Neutrophil (primary cell): ENCODE results near the gene SNTG2.

Experiments
- H3K27ac ChIP-seq: fragments of 200-600 bp; sonication (generic); 2 replicates; pipeline ENCODE4 v1.5.1; 2016; ENCODE audit warnings: mild to moderate bottlenecking, moderate library complexity
- H3K27me3 ChIP-seq: fragments of 200-600 bp; sonication (generic); 2 replicates; pipeline ENCODE4 v1.6.0; 2016; ENCODE audit warnings: mild to moderate bottlenecking
- H3K36me3 ChIP-seq: fragments of 200-600 bp; sonication (generic); 2 replicates; pipeline ENCODE4 v1.5.1; 2017
- H3K4me1 ChIP-seq, 2 experiments: fragments of 200-600 bp in 1 of 2; sonication (generic) in 1 of 2; 1 replicate in 1 of 2; 2 replicates in 1 of 2; pipeline versions ENCODE4 v1.5.1 to v1.6.1; 2013 to 2016; ENCODE audit warnings: low read depth in 1 of 2, low read length in 1 of 2, mild to moderate bottlenecking in 1 of 2, moderate library complexity in 1 of 2; ENCODE audit not compliant: control insufficient read depth in 1 of 2, insufficient read depth in 1 of 2
- H3K4me3 ChIP-seq, 2 experiments: fragments of 200-600 bp in 1 of 2; sonication (generic) in 1 of 2; 1 replicate in 1 of 2; 2 replicates in 1 of 2; pipeline ENCODE4 v1.5.1; 2013 to 2016; ENCODE audit warnings: low read depth in 1 of 2, low read length in 1 of 2, mild to moderate bottlenecking in 1 of 2, moderate library complexity in 1 of 2
- H3K9me3 ChIP-seq: fragments of 200-600 bp; sonication (generic); 2 replicates; pipeline ENCODE4 v1.5.1; 2016
- TF ChIP-seq, protein P1 (sequence below): fragments of 200-600 bp; sonication (generic); IDR thresholded peaks from 2 replicates; pipeline ENCODE4 v1.5.1; 2016; ENCODE audit warnings: antibody characterized with exemption

SNTG2 gene

DNA sequence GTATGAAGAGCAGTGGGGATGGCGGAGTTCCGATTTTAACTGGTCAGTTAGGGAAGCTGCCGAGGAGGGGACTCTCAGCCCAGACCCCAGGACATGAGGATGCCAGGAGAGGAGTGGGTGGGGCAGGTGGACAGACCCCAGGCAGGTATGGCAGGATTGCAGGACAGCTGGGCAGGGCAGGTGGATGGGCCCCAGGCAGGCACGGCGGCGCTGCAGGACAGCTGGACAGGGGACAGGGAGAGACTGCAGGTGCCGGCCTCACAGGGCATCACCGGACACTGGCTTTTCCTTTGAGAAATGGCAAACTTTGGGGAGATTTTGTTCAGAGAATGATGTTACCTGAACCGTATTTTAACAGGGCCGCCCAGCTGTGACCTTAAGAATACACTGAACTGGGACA lies 127.7 kb downstream of the SNTG2 start:
- Histone ChIP-seq H3K4me1 (no peaks in the 10 kb centered on the region), H3K36me3 (no peaks in the 10 kb centered on the region), H3K27ac (no peak overlapping the region), H3K9me3 (no peaks in the 10 kb centered on the region), H3K4me3 (no peak overlapping the region), H3K27me3 (no peaks in the 10 kb centered on the region)
- TF ChIP-seq, protein P1, sequence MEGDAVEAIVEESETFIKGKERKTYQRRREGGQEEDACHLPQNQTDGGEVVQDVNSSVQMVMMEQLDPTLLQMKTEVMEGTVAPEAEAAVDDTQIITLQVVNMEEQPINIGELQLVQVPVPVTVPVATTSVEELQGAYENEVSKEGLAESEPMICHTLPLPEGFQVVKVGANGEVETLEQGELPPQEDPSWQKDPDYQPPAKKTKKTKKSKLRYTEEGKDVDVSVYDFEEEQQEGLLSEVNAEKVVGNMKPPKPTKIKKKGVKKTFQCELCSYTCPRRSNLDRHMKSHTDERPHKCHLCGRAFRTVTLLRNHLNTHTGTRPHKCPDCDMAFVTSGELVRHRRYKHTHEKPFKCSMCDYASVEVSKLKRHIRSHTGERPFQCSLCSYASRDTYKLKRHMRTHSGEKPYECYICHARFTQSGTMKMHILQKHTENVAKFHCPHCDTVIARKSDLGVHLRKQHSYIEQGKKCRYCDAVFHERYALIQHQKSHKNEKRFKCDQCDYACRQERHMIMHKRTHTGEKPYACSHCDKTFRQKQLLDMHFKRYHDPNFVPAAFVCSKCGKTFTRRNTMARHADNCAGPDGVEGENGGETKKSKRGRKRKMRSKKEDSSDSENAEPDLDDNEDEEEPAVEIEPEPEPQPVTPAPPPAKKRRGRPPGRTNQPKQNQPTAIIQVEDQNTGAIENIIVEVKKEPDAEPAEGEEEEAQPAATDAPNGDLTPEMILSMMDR = no peak

DNA sequence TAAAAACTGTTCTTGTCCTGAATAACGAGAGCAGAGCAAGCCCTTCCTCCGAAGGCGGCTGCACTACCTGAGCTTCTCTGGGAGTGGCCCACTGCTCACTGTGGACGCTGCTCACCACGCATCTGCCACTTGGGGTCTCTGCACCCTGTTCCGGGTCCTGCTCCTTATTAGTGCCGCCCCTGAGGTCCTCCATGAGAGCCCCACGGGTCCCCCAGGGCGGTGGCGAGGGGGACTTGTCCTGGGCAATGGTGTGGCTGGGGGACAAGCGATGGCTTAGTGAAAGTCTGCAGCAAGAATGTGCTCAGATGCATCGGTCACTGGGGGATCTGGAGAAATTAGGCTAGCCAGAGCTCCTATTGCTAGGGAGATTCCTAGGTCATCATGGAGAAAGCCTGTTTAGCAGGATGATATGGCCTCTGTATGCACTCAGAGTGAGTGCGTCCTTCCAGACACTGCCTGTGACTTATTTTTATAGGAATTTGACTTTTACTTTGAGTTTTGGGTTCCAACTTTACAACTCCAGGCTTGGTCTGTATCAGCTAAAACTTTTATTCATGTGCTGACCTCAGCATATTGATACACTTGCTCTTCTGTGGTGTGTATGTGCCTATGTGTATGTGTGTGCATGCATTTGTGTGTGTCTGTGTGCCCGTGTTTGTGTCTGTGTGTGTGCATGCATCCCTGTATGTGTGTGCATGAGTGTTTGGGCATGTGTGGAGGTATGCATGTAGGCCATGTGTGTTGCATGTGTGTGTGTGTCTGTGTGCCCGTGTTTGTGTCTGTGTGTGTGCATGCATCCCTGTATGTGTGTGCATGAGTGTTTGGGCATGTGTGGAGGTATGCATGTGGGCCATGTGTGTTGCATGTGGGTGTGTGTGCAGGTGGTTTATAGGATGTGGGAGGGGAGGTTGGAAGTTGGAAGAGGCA lies 129.5 kb downstream of the SNTG2 start:
- TF ChIP-seq, protein P1 = no peak
- H3K36me3 ChIP-seq = no peaks in the 10 kb centered on the region
- no peaks in the 10 kb centered on the region for H3K4me1 ChIP-seq
- no peak overlapping the region for H3K27ac ChIP-seq
- H3K4me3 ChIP-seq = no peak overlapping the region
- no peaks in the 10 kb centered on the region for H3K27me3 ChIP-seq
- no peaks in the 10 kb centered on the region for H3K9me3 ChIP-seq

DNA sequence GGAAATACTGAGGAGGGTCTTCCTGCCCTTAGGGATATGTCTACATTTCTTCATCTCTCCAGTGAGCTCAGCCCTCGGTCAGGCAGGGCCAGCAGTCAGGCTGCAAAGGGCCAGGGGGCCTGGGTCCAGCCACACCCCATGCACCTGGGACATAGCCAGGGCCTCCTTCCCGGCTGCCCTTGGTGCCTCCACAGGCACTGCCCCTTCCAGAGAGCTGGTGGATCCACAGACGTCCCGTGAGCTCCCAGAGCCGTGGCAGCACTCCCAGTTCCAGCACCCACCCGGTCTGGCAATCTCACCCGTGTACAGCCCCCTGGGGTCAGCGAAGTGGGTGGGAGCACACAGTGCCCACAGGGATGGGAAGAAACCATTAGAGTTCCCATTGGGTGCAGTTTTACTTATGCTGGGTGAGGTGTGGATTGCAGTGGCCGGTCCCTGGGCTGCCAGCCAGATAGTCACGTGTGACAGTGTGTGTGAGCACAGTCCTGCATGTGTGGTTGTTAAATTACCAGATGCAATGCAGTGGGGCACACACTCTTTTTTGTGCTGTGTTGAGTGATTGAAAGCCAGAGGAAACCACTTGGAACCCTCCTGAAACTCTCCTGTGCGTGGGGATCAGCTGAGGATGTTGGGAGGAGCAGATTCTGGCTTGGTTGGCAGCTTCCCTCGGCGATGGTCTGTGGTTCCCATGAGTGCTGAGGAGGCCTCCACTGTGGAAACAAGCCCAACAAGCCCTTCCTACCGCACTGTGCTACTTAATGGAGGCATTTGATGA lies 131.0 kb downstream of the SNTG2 start:
- no peak overlapping the region for H3K4me3 ChIP-seq
- no peaks in the 10 kb centered on the region for H3K9me3 ChIP-seq
- TF ChIP-seq, protein P1 = no peak
- no peaks in the 10 kb centered on the region for H3K4me1 ChIP-seq
- H3K27ac ChIP-seq = no peak overlapping the region
- H3K27me3 ChIP-seq = no peaks in the 10 kb centered on the region
- no peaks in the 10 kb centered on the region for H3K36me3 ChIP-seq

DNA sequence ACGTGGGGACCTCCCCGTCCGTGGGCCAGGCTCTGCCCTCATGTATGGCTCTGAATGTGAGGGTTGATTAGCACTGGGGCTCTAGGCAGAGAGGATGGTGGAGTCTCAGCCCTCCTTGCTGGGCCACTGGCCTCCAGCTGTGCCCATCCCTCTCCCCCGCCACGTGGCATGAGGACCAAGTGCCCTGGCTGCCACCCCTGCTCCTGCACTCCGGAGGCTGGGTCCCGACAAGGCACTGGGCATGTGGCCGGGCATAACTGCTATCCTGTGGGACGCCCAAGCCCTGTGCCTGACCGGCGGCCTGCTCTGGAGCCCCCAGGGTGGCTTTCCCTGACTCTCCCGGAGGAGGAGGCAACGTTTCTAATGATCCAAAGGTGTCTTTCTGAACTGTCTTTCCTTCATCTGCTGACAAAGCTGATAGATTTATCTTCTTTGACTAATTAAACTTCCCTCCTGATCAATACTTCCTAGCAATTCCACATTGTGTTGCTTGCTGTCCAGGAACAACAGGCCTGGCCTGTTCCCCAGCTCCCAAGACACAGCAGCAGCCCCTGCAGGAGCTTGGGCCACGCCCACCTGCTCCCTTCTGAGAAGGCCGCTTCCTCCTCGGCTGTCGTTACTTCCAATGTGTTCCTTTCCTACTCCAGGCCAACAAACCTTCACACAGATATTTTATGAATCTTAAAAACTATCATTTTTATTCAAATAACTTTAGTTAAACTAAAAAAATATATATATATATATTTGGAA lies 132.0 kb downstream of the SNTG2 start:
- no peaks in the 10 kb centered on the region for H3K36me3 ChIP-seq
- no peak overlapping the region for H3K27ac ChIP-seq
- no peaks in the 10 kb centered on the region for H3K9me3 ChIP-seq
- H3K4me1 ChIP-seq = no peaks in the 10 kb centered on the region
- TF ChIP-seq, protein P1 = no peak
- no peaks in the 10 kb centered on the region for H3K27me3 ChIP-seq
- no peak overlapping the region for H3K4me3 ChIP-seq

DNA sequence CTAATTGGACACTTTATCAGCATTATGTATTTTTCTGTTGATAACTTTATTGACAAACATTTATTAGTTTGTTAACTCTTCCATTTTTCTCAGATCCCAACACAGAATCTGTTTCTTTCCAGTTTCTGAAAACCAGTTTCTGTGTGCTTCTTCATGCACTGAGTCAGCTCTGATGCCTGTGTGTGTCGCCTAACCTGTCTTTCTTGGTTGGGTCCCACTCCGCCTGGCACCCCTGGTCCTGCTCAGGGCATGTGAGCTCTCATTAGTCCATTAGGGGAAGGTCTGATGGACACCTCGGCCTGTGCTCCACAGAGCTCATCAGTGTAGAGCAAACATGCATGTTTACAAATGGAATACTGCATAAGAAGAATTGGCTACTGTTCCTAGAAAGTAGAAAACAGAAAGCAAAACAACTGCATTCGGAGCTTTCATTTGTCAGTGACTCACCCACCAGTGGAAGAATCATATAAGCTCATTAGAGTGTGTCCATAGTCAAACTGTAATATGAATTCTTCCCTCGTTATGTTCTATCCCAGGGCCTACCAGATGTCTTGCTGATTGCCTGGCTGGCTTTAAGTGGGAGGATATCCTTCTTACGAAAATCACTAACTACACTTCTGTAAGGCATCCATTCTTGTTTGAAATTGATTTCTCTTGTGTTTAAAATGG lies 137.7 kb downstream of the SNTG2 start:
- Histone ChIP-seq H3K9me3 (no peaks in the 10 kb centered on the region), H3K36me3 (no peaks in the 10 kb centered on the region), H3K27ac (no peak overlapping the region), H3K27me3 (no peaks in the 10 kb centered on the region), H3K4me1 (no peaks in the 10 kb centered on the region), H3K4me3 (no peak overlapping the region)
- TF ChIP-seq, protein P1 = no peak
